Liver (tissue), 9 donors: ENCODE results near the gene PRXL2C. TPM values are rescaled to one million over a fixed set of nuclear protein-coding genes. Genes with fewer than 3 reads are reported as not detected.

Experiments used
- DNase-seq: peaks from one replicate; pipeline ENCODE4 v3.0.0-alpha.2; 2017; ENCODE audit warnings: low spot score
- H3K27ac ChIP-seq, 2 donors: one replicate each; pipeline ENCODE4 v1.7.0; 2013; ENCODE audit warnings: inconsistent platforms in 2 of 2, low read length in 2 of 2, control low read depth in 1 of 2, low read depth in 1 of 2, mild to moderate bottlenecking in 1 of 2
- H3K27me3 ChIP-seq, 4 donors: one replicate each; pipeline versions ENCODE4 v1.6.1 to v1.7.0; 2013; ENCODE audit warnings: low read length in 3 of 4, inconsistent platforms in 1 of 4, mild to moderate bottlenecking in 1 of 4, moderate library complexity in 1 of 4; ENCODE audit not compliant: control insufficient read depth in 4 of 4, insufficient read depth in 4 of 4
- H3K36me3 ChIP-seq, 4 donors: one replicate each; pipeline versions ENCODE4 v1.6.1 to v1.7.0; 2013; ENCODE audit warnings: low read length in 3 of 4, mild to moderate bottlenecking in 3 of 4, low read depth in 1 of 4, moderate library complexity in 1 of 4; ENCODE audit not compliant: control insufficient read depth in 4 of 4, insufficient read depth in 3 of 4
- H3K4me1 ChIP-seq, 4 donors: one replicate each; pipeline versions ENCODE4 v1.6.1 to v1.7.0; 2013; ENCODE audit warnings: low read length in 3 of 4, mild to moderate bottlenecking in 3 of 4, moderate library complexity in 1 of 4; ENCODE audit not compliant: control insufficient read depth in 4 of 4, insufficient read depth in 4 of 4
- H3K4me3 ChIP-seq, 3 donors: one replicate each; pipeline versions ENCODE4 v1.6.1 to v1.7.0; 2013; ENCODE audit warnings: low read length in 3 of 3, control low read depth in 1 of 3, low read depth in 1 of 3, mild to moderate bottlenecking in 1 of 3
- H3K9ac ChIP-seq, 2 donors: one replicate each; pipeline ENCODE4 v1.7.0; 2013; ENCODE audit warnings: low read length in 2 of 2, mild to moderate bottlenecking in 2 of 2, moderate library complexity in 2 of 2, control low read depth in 1 of 2, low read depth in 1 of 2
- H3K9me3 ChIP-seq, 4 donors: one replicate each; pipeline versions ENCODE4 v1.6.1 to v1.7.0; 2013; ENCODE audit warnings: low read length in 3 of 4; ENCODE audit not compliant: control insufficient read depth in 4 of 4
- ATF3 ChIP-seq: IDR thresholded peaks from 2 replicates; pipeline ENCODE4 v1.6.1; 2016; ENCODE audit warnings: antibody characterized with exemption
- CTCF ChIP-seq: fragments of 150-350 bp; IDR thresholded peaks from 2 replicates; pipeline ENCODE4 v1.5.1; 2017; ENCODE audit warnings: improper control_type of control experiment, low read depth, low read length; ENCODE audit not compliant: missing input control
- FOXA1 ChIP-seq: IDR thresholded peaks from 2 replicates; pipeline ENCODE4 v1.6.1; 2016; ENCODE audit warnings: antibody characterized with exemption
- GABPA ChIP-seq, 2 donors: IDR thresholded peaks in 1 of 2; conservative IDR thresholded peaks in 1 of 2; 2 replicates each; pipeline ENCODE4 v1.6.1; 2016; ENCODE audit warnings: antibody characterized with exemption in 2 of 2, mild to moderate bottlenecking in 1 of 2, moderate library complexity in 1 of 2
- HNF4A ChIP-seq, 2 donors: conservative IDR thresholded peaks; 2 replicates each; pipeline ENCODE4 v1.6.1; 2016; ENCODE audit warnings: antibody characterized with exemption in 2 of 2, mild to moderate bottlenecking in 2 of 2
- MAX ChIP-seq: IDR thresholded peaks from 2 replicates; pipeline ENCODE4 v1.6.1; 2016; ENCODE audit warnings: antibody characterized with exemption
- NR2F2 ChIP-seq: IDR thresholded peaks from 2 replicates; pipeline ENCODE4 v1.6.1; 2016; ENCODE audit warnings: antibody characterized with exemption
- RAD21 ChIP-seq, 2 donors: IDR thresholded peaks; 2 replicates each; pipeline ENCODE4 v1.6.1; 2016; ENCODE audit warnings: antibody characterized with exemption in 2 of 2, mild to moderate bottlenecking in 2 of 2
- REST ChIP-seq: IDR thresholded peaks from 2 replicates; pipeline ENCODE4 v1.6.1; 2016; ENCODE audit warnings: antibody characterized with exemption, mild to moderate bottlenecking
- RXRA ChIP-seq, 2 donors: IDR thresholded peaks; 2 replicates each; pipeline ENCODE4 v1.6.1; 2017 to 2018; ENCODE audit warnings: antibody characterized with exemption in 2 of 2, mild to moderate bottlenecking in 1 of 2
- SP1 ChIP-seq: IDR thresholded peaks from 2 replicates; pipeline ENCODE4 v1.6.1; 2018; ENCODE audit warnings: antibody characterized with exemption, mild to moderate bottlenecking
- YY1 ChIP-seq: IDR thresholded peaks from 2 replicates; pipeline ENCODE4 v1.6.1; 2016; ENCODE audit warnings: antibody characterized with exemption, mild to moderate bottlenecking
- ZBTB33 ChIP-seq: IDR thresholded peaks from 2 replicates; pipeline ENCODE4 v1.6.1; 2016; ENCODE audit warnings: antibody characterized with exemption
- WGBS: extraction: QIAGEN DNeasy Blood & Tissue Kit; methylation state at CpG from one replicate; pipeline ENCODE4 v1.1.7; 2013; 5-methylcytosine and 5-hydroxymethylcytosine counted together
- polyA plus RNA-seq, 2 donors: library from polyadenylated mRNA; stranded (reverse) in 1 of 2; unstranded in 1 of 2; fragments of 200-250 nt in 1 of 2; fragments of >200 nt in 1 of 2; fragmentation: Nextera tagmentation in 1 of 2; extraction: Ambion mirVana in 1 of 2; gene quantifications; one replicate each; pipeline versions ENCODE4 v1.2.1 to v1.2.3, GENCODE V29; 2013 to 2015
- total RNA-seq, 2 donors: library from RNA; depleted of rRNA; stranded (reverse); fragments of >200 nt; gene quantifications; one replicate each; pipeline ENCODE4 v1.2.3, GENCODE V29; 2014
- donor health status: healthy.
- donor health status: healthy.
- donor health status: healthy.
- donor health status: healthy.
- donor health status: healthy.

PRXL2C gene
- total and polyA plus RNA-seq, 4 donors: 2.2 to 6.7 (median 4.1) TPM

GRCh38 chr9:96611302-96611701 is 43.8 kb downstream of the PRXL2C start:
- Histone ChIP-seq H3K4me1 (peaks cover 5 to 18% (median 15%) of the 10 kb centered on the region in 4 donors), H3K9ac (peak overlapping the region in 1 of 2 donors; percentile 93), H3K9me3 (no peaks in the 10 kb centered on the region), H3K4me3 (no peak overlapping the region), H3K27me3 (no peaks in the 10 kb centered on the region), H3K27ac (peak overlapping the region; percentile 78 to 84), H3K36me3 (no peaks in the 10 kb centered on the region)
- DNase-seq: no peak
- WGBS: 82% methylated on average over 3 of the region's 3 CpGs
- TF ChIP-seq REST (no peak), RXRA (IDR thresholded peaks at IDR 0.05) (no peak), HNF4A (conservative IDR thresholded peaks at IDR 0.05) (no peak), ATF3 (no peak), NR2F2 (no peak), FOXA1 (no peak), ZBTB33 (no peak), GABPA (IDR thresholded peaks at IDR 0.05 in 1 of 2, conservative IDR thresholded peaks at IDR 0.05 in 1 of 2) (no peak), CTCF (no peak), MAX (no peak), SP1 (no peak), YY1 (no peak)

- Histone ChIP-seq H3K36me3 (no peaks in the 10 kb centered on the region), H3K4me1 (peaks cover 7 to 22% (median 15%) of the 10 kb centered on the region in 4 donors), H3K9ac (no peak overlapping the region), H3K4me3 (no peak overlapping the region), H3K27me3 (no peaks in the 10 kb centered on the region), H3K9me3 (no peaks in the 10 kb centered on the region), H3K27ac (no peak overlapping the region)
- no peak for TF ChIP-seq MAX
- no peak for TF ChIP-seq RAD21 (IDR thresholded peaks at IDR 0.05)
- TF ChIP-seq GABPA (IDR thresholded peaks at IDR 0.05 in 1 of 2, conservative IDR thresholded peaks at IDR 0.05 in 1 of 2): no peak
- TF ChIP-seq FOXA1: no peak
- no peak for TF ChIP-seq YY1
- DNase-seq: no peak
These were observed 45.4 kb downstream of the PRXL2C start for GRCh38 chr9:96609732-96610131.
